ENCODE measurements around the gene LRRC7. TPM values are rescaled to one million over a fixed set of nuclear protein-coding genes. Genes with fewer than 3 reads are reported as not detected.

LRRC7 gene
- total and polyA plus RNA-seq, 2 donors from 2014 or later, result 0.19 to 0.37 TPM

DNA sequence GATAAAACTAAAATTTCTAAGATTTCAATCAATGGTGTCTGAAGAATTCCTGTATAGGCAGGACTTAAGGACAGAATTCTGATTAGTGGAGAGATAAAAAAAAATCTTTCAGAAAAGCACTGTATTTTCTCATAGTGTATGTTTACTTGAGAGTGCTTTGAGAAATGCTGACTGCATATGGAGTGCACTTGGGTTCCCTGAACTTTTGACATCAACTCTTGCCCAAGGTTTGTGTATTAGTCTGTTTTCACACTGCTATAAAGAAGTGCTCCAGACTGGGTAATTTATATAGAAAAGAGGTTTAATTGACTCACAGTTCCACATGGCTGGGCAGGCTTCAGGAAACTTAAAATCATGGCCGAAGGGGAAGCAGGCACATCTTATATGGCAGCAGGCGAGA, 362.7 kb downstream of the LRRC7 start:
- intact Hi-C loops (cut with DNase I), result no loop called here
- FAIRE-seq, result no peak

GRCh38 chr1:69932760-69933159, 365.0 kb downstream of the LRRC7 start:
- H3K9ac ChIP-seq (ENCODE audit: low read length in 3 of 3), result no peak overlapping the region
- FAIRE-seq, result no peak
- intact Hi-C loops (cut with DNase I), result no loop called here
- TF ChIP-seq, protein P1, sequence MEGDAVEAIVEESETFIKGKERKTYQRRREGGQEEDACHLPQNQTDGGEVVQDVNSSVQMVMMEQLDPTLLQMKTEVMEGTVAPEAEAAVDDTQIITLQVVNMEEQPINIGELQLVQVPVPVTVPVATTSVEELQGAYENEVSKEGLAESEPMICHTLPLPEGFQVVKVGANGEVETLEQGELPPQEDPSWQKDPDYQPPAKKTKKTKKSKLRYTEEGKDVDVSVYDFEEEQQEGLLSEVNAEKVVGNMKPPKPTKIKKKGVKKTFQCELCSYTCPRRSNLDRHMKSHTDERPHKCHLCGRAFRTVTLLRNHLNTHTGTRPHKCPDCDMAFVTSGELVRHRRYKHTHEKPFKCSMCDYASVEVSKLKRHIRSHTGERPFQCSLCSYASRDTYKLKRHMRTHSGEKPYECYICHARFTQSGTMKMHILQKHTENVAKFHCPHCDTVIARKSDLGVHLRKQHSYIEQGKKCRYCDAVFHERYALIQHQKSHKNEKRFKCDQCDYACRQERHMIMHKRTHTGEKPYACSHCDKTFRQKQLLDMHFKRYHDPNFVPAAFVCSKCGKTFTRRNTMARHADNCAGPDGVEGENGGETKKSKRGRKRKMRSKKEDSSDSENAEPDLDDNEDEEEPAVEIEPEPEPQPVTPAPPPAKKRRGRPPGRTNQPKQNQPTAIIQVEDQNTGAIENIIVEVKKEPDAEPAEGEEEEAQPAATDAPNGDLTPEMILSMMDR (IDR thresholded peaks at IDR 0.05; ENCODE audit: borderline replicate concordance, extremely low read depth, insufficient read depth), result no peak
- no peak overlapping the region for H3K27ac ChIP-seq (ENCODE audit: low read depth in 2 of 2, low read length in 2 of 2)
- no peaks in the 10 kb centered on the region for H3K27me3 ChIP-seq (ENCODE audit: control insufficient read depth, insufficient read depth, low read length)
- DNase-seq, result no peak
- no peak overlapping the region for H3K4me3 ChIP-seq (ENCODE audit: low read length in 3 of 3)
- no peaks in the 10 kb centered on the region for H3K9me3 ChIP-seq (ENCODE audit: control insufficient read depth in 2 of 3, insufficient read depth in 1 of 3, low read length in 3 of 3)
- no peaks in the 10 kb centered on the region for H3K36me3 ChIP-seq (ENCODE audit: control insufficient read depth in 2 of 3, insufficient read depth in 3 of 3, low read length in 3 of 3)
- H3K4me1 ChIP-seq (ENCODE audit: control insufficient read depth in 2 of 3, insufficient read depth in 2 of 3, low read depth in 1 of 3, low read length in 3 of 3), result no peaks in the 10 kb centered on the region

More for the DNA sequence above, 362.7 kb downstream of the LRRC7 start:
- Histone ChIP-seq H3K4me3 (ENCODE audit: low read length in 3 of 3) (no peak overlapping the region), H3K27me3 (ENCODE audit: control insufficient read depth, insufficient read depth, low read length) (no peaks in the 10 kb centered on the region), H3K36me3 (ENCODE audit: control insufficient read depth in 2 of 3, insufficient read depth in 3 of 3, low read length in 3 of 3) (no peaks in the 10 kb centered on the region), H3K9me3 (ENCODE audit: control insufficient read depth in 2 of 3, insufficient read depth in 1 of 3, low read length in 3 of 3) (no peaks in the 10 kb centered on the region), H3K9ac (ENCODE audit: low read length in 3 of 3) (no peak overlapping the region), H3K27ac (ENCODE audit: low read depth in 2 of 2, low read length in 2 of 2) (no peak overlapping the region), H3K4me1 (ENCODE audit: control insufficient read depth in 2 of 3, insufficient read depth in 2 of 3, low read depth in 1 of 3, low read length in 3 of 3) (no peaks in the 10 kb centered on the region)
- TF ChIP-seq, protein P1 (IDR thresholded peaks at IDR 0.05; ENCODE audit: borderline replicate concordance, extremely low read depth, insufficient read depth), result no peak
- DNase-seq, result no peak

DNA sequence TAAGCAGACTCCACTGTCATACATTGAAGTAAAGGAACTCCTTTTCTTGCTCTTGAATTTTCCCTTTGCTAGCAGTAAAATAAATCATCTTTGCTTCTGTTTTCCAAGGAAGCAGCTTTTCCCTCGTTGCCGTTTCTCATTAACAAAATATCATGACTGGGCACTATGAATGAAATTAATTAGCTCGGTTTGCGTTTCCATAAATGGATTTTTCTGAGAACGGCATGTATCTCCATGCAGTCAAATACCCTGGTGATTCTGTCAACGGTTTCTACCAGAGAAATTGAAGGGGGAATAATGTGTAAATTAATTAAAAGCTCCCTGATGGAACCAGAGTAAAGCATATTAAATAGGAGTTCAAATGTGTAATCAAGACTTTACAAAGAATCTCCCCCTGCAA, 372.5 kb downstream of the LRRC7 start:
- DNase-seq (no peak), FAIRE-seq (no peak)
- Histone ChIP-seq H3K9me3 (ENCODE audit: control insufficient read depth in 2 of 3, insufficient read depth in 1 of 3, low read length in 3 of 3) (peaks cover 0 to 8% (median 0%) of the 10 kb centered on the region in 3 donors), H3K27me3 (ENCODE audit: control insufficient read depth, insufficient read depth, low read length) (no peaks in the 10 kb centered on the region), H3K27ac (ENCODE audit: low read depth in 2 of 2, low read length in 2 of 2) (no peak overlapping the region), H3K36me3 (ENCODE audit: control insufficient read depth in 2 of 3, insufficient read depth in 3 of 3, low read length in 3 of 3) (no peaks in the 10 kb centered on the region), H3K9ac (ENCODE audit: low read length in 3 of 3) (no peak overlapping the region), H3K4me3 (ENCODE audit: low read length in 3 of 3) (no peak overlapping the region), H3K4me1 (ENCODE audit: control insufficient read depth in 2 of 3, insufficient read depth in 2 of 3, low read depth in 1 of 3, low read length in 3 of 3) (no peaks in the 10 kb centered on the region)
- intact Hi-C loops (cut with DNase I), result no loop called here
- TF ChIP-seq, protein P1 (IDR thresholded peaks at IDR 0.05; ENCODE audit: borderline replicate concordance, extremely low read depth, insufficient read depth), result no peak

GRCh38 chr1:69940816-69941215, 373.1 kb downstream of the LRRC7 start:
- Histone ChIP-seq H3K9me3 (ENCODE audit: control insufficient read depth in 2 of 3, insufficient read depth in 1 of 3, low read length in 3 of 3) (peaks cover 0 to 9% (median 0%) of the 10 kb centered on the region in 3 donors), H3K27me3 (ENCODE audit: control insufficient read depth, insufficient read depth, low read length) (no peaks in the 10 kb centered on the region), H3K36me3 (ENCODE audit: control insufficient read depth in 2 of 3, insufficient read depth in 3 of 3, low read length in 3 of 3) (no peaks in the 10 kb centered on the region), H3K4me3 (ENCODE audit: low read length in 3 of 3) (no peak overlapping the region), H3K9ac (ENCODE audit: low read length in 3 of 3) (no peak overlapping the region), H3K27ac (ENCODE audit: low read depth in 2 of 2, low read length in 2 of 2) (no peak overlapping the region), H3K4me1 (ENCODE audit: control insufficient read depth in 2 of 3, insufficient read depth in 2 of 3, low read depth in 1 of 3, low read length in 3 of 3) (no peaks in the 10 kb centered on the region)
- TF ChIP-seq, protein P1 (IDR thresholded peaks at IDR 0.05; ENCODE audit: borderline replicate concordance, extremely low read depth, insufficient read depth), result no peak
- DNase-seq (no peak), FAIRE-seq (no peak)
- intact Hi-C loops (cut with DNase I), result no loop called here
